ENCODE measurements around the gene UGT1A1.
"Not testable (repeated sequence)": the region's sequence is repeated elsewhere in the genome, so short reads cannot be mapped to it uniquely, and the experiment has no call there.

UGT1A1 gene

GRCh38 chr2:233728723-233729301, 31.3 kb upstream of the UGT1A1 start, which contains the start of gene UGT1A3:
UGT1A3 (plus strand) TSS chr2:233729042; CDS start chr2:233729127, 85 bp downstream.
- no peak within 1 kb of the TSS for H3K4me3 ChIP-seq (ENCODE audit: low read depth, low read length)
- no peak for DNase-seq (ENCODE audit: low read depth, low spot score)
- in situ Hi-C loops (cut with HindIII; ENCODE audit: low sequenced_read_pairs): no loop called here
- no peak for TF ChIP-seq CTCF (IDR thresholded peaks at IDR 0.05; ENCODE audit: low read depth, low read length)

GRCh38 chr2:233736868-233737653, 23.0 kb upstream of the UGT1A1 start:
- in situ Hi-C loops (cut with HindIII; ENCODE audit: low sequenced_read_pairs); DNase-seq (ENCODE audit: low read depth, low spot score); H3K4me3 ChIP-seq (ENCODE audit: low read depth, low read length): not testable (repeated sequence)

GRCh38 chr2:233740870-233741269, 19.2 kb upstream of the UGT1A1 start:
- in situ Hi-C loops (cut with HindIII; ENCODE audit: low sequenced_read_pairs): no loop called here
- no peak for DNase-seq (ENCODE audit: low read depth, low spot score)
- TF ChIP-seq CTCF (IDR thresholded peaks at IDR 0.05; ENCODE audit: low read depth, low read length): no peak
- H3K4me3 ChIP-seq (ENCODE audit: low read depth, low read length): no peak overlapping the region

- DNase-seq (ENCODE audit: low read depth, low spot score): no peak
- in situ Hi-C loops (cut with HindIII; ENCODE audit: low sequenced_read_pairs): no loop called here
- H3K4me3 ChIP-seq (ENCODE audit: low read depth, low read length): no peak overlapping the region
- TF ChIP-seq CTCF (IDR thresholded peaks at IDR 0.05; ENCODE audit: low read depth, low read length): no peak
Observed at GRCh38 chr2:233743464-233744259, 16.4 kb upstream of the UGT1A1 start.

- no peak overlapping the region for H3K4me3 ChIP-seq (ENCODE audit: low read depth, low read length)
- TF ChIP-seq CTCF (IDR thresholded peaks at IDR 0.05; ENCODE audit: low read depth, low read length): no peak
- no peak for DNase-seq (ENCODE audit: low read depth, low spot score)
- in situ Hi-C loops (cut with HindIII; ENCODE audit: low sequenced_read_pairs): no loop called here
Observed at GRCh38 chr2:233745073-233745755, 14.9 kb upstream of the UGT1A1 start.

- H3K4me3 ChIP-seq (ENCODE audit: low read depth, low read length); DNase-seq (ENCODE audit: low read depth, low spot score); in situ Hi-C loops (cut with HindIII; ENCODE audit: low sequenced_read_pairs): not testable (repeated sequence)
Observed at GRCh38 chr2:233745838-233746237, 14.2 kb upstream of the UGT1A1 start.

- no peak overlapping the region for H3K4me3 ChIP-seq (ENCODE audit: low read depth, low read length)
- no peak for TF ChIP-seq CTCF (IDR thresholded peaks at IDR 0.05; ENCODE audit: low read depth, low read length)
- no peak for DNase-seq (ENCODE audit: low read depth, low spot score)
- in situ Hi-C loops (cut with HindIII; ENCODE audit: low sequenced_read_pairs): no loop called here
Observed at GRCh38 chr2:233746475-233747282, 13.4 kb upstream of the UGT1A1 start.

Measured in astrocyte of the spinal cord (primary cell).